Activated T-cell treated with anti-CD3 and anti-CD28 coated beads, Interleukin-2, amount 50 U/mL, for 24 hours (primary cell): ENCODE measurements around the gene INO80E.

Experiments
- DNase-seq: peaks from one replicate; pipeline ENCODE4 v3.0.0-alpha.2; 2020
- H3K27ac Mint-ChIP-seq: 2 replicates; pipeline ENCODE4 v1.8.0; 2020; ENCODE audit warnings: mild to moderate bottlenecking, mixed read lengths
- H3K27me3 Mint-ChIP-seq: 2 replicates; pipeline ENCODE4 v1.8.0; 2020; ENCODE audit warnings: mixed read lengths
- H3K36me3 Mint-ChIP-seq: 2 replicates; pipeline ENCODE4 v1.8.0; 2020; ENCODE audit warnings: low read depth, mixed read lengths
- H3K4me1 Mint-ChIP-seq: 2 replicates; pipeline ENCODE4 v1.8.0; 2020; ENCODE audit warnings: low read depth, mixed read lengths
- H3K4me3 Mint-ChIP-seq: 2 replicates; pipeline ENCODE4 v1.8.0; 2020; ENCODE audit warnings: mild to moderate bottlenecking, moderate library complexity, mixed read lengths
- H3K9me3 Mint-ChIP-seq: 2 replicates; pipeline ENCODE4 v1.8.0; 2020; ENCODE audit warnings: mixed read lengths

The INO80E gene

GRCh38 chr16:29994600-29995323 lies 1.3 kb upstream of the INO80E start:
- peak overlapping the region; percentile 94 for H3K4me3 Mint-ChIP-seq
- H3K27me3 Mint-ChIP-seq, result no peaks in the 10 kb centered on the region

GRCh38 chr16:29995324-29995910 lies 624 bp upstream of the INO80E start, which contains the start of gene HIRIP3:
Gene HIRIP3 (minus strand): TSS chr16:29995617. CDS start chr16:29995605, 12 bp downstream.
- Mint-ChIP-seq H3K9me3 (no peaks in the 10 kb centered on the region), H3K4me1 (peaks cover 45% of the 10 kb centered on the region), H3K27ac (peak within 1 kb of the TSS; percentile 100), H3K27me3 (no peaks in the 10 kb centered on the region), H3K36me3 (peaks cover 92% of the 10 kb centered on the region), H3K4me3 (peak within 1 kb of the TSS; percentile 94)
- peak; percentile 90 for DNase-seq

More at GRCh38 chr16:29994600-29995323, 1.3 kb upstream of the INO80E start:
- Mint-ChIP-seq H3K4me1 (peaks cover 44% of the 10 kb centered on the region), H3K9me3 (no peaks in the 10 kb centered on the region), H3K36me3 (peaks cover 92% of the 10 kb centered on the region), H3K27ac (peak overlapping the region; percentile 100)
- DNase-seq, result no peak

DNA sequence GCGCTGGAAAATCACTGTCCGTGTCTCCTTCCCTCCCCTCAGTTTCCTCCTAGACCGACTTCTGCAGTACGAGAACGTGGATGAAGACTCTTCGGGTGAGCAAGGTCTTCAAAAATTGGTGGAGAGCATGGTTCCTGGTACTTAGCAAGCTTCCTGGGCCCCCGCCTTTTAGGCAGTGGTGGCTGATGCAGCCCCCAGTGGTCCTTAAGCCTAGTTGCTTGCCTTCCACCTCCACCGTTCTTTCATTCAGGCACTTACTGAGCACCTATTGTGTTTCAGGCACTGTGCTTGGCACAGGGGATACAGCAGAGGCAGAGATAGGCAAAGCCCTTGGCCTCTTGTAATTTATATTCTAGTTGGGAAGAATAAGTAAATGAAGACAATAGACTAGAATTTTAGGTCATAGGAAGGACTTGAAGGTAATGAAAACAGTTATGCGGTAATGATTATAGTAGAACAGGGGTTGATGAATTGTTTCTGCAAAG lies 767 bp downstream of the INO80E start:
- no peak for DNase-seq
- Mint-ChIP-seq H3K27ac (peak overlapping the region; percentile 100), H3K27me3 (no peaks in the 10 kb centered on the region), H3K4me1 (peaks cover 45% of the 10 kb centered on the region), H3K9me3 (no peaks in the 10 kb centered on the region), H3K4me3 (peak overlapping the region; percentile 94), H3K36me3 (peaks cover 96% of the 10 kb centered on the region)

- no peak overlapping the region for H3K4me3 Mint-ChIP-seq
- no peaks in the 10 kb centered on the region for H3K9me3 Mint-ChIP-seq
- peak overlapping the region; percentile 66 for H3K27ac Mint-ChIP-seq
- no peak for DNase-seq
- no peaks in the 10 kb centered on the region for H3K27me3 Mint-ChIP-seq
- H3K36me3 Mint-ChIP-seq, result peaks cover 93% of the 10 kb centered on the region
- peaks cover 38% of the 10 kb centered on the region for H3K4me1 Mint-ChIP-seq
Measured at GRCh38 chr16:29999605-30000004, 3.6 kb downstream of the INO80E start.

GRCh38 chr16:30000735-30001631 lies 4.9 kb downstream of the INO80E start:
- H3K4me3 Mint-ChIP-seq, result no peak overlapping the region
- H3K36me3 Mint-ChIP-seq, result peaks cover 88% of the 10 kb centered on the region
- DNase-seq, result no peak
- H3K4me1 Mint-ChIP-seq, result peaks cover 28% of the 10 kb centered on the region
- peak overlapping the region; percentile 50 for H3K27ac Mint-ChIP-seq
- no peaks in the 10 kb centered on the region for H3K9me3 Mint-ChIP-seq
- no peaks in the 10 kb centered on the region for H3K27me3 Mint-ChIP-seq

DNA sequence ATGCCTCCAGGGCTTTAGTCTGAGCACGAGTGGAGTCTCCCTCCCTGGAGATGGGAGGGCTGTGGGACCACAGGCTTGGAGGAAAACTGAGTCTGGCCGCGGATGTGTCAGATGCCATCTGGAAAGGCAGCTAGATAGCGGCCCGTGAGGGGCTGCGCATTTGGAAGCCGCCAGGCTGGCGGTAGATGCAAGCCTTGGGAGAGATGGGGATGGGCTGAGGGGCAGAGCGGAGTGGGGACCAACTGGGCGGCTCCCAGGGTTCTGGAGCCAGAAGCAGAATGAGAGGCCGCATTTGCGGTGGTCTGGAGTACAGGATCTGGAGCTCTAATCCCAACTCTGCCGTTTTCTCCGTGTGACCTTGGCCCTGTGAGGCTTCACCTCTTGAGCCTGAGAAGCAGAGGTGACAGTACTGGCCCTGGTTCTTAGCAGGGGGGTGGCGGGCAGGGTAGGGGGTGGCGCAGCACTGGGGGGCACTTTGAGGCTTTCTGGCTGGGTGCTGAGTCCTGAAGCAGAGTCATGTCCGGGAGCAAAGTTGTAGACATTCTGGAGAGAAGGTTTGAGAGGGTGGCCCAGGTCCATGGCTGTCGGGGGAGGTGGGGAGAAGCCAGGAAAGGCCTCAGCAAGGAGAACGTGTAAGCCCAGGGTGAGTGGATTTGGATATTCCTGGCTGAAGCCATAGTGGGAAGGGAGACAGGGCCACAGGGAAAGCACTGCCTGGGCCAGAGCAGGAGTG lies 6.7 kb downstream of the INO80E start:
- peaks cover 76% of the 10 kb centered on the region for H3K36me3 Mint-ChIP-seq
- H3K9me3 Mint-ChIP-seq, result no peaks in the 10 kb centered on the region
- peaks cover 20% of the 10 kb centered on the region for H3K4me1 Mint-ChIP-seq
- no peaks in the 10 kb centered on the region for H3K27me3 Mint-ChIP-seq
- H3K27ac Mint-ChIP-seq, result peak overlapping the region; percentile 39
- DNase-seq, result no peak
- H3K4me3 Mint-ChIP-seq, result no peak overlapping the region

DNA sequence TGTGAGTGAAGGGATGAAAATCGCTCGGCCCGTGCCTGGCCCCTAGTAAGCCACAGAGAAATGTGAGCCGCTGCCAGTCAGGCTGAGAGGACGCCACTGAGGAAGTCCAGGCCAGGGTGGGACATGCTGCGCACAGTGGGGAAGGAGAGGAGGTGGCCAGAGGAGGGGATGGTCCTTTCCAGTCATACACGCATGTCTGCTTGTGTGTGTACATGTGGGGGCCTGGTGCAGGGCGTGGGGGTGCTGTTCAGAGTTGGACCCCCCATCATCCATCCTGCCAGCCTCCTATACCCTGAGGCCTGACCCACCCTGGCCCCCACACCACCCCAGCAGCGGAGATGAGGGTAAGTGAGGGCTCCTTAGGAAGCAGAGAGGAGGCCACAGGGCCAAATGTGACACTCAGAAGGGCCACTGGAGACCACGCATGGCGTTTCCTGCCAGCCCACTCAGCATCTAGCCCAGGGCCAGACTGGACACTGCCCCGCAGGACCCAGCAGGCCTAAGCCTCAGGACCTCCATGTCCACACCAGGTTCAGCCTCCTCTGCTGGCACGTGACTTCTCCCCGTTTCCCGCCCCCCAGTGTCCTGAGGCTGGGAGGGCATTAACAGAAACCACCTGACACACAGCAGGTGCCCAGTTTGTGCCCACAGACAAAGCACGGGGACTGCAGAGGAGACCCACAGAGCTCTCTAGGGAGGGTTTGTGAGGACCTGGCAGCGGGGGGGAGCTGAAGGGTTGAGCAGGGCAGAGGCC lies 7.8 kb downstream of the INO80E start:
- Mint-ChIP-seq H3K27me3 (peaks cover 7% of the 10 kb centered on the region), H3K4me3 (no peak overlapping the region), H3K4me1 (peaks cover 13% of the 10 kb centered on the region), H3K27ac (no peak overlapping the region), H3K9me3 (no peaks in the 10 kb centered on the region), H3K36me3 (peaks cover 66% of the 10 kb centered on the region)
- no peak for DNase-seq

DNA sequence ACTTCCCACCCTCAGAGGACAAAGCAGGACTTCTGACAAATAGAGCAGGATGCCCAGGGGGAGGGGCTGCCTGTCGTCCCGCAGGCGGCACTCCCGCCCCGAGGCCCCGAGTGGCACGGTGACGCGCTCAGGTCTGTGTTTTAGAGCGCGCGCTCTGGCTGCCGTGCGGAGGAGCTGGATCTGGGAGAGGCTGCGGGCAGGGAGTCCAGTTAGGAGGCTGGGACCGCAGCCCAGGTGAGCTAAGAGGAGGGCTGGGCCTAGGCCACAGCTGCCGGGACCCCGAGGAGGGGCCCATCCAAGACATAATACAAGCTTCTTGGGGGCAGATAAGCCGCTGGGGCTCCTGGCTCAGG lies 8.4 kb downstream of the INO80E start:
- peaks cover 10% of the 10 kb centered on the region for H3K4me1 Mint-ChIP-seq
- H3K4me3 Mint-ChIP-seq, result no peak overlapping the region
- H3K27me3 Mint-ChIP-seq, result peaks cover 11% of the 10 kb centered on the region
- no peaks in the 10 kb centered on the region for H3K9me3 Mint-ChIP-seq
- peaks cover 60% of the 10 kb centered on the region for H3K36me3 Mint-ChIP-seq
- no peak for DNase-seq
- H3K27ac Mint-ChIP-seq, result no peak overlapping the region

GRCh38 chr16:30004811-30005242 lies 8.8 kb downstream of the INO80E start:
- Mint-ChIP-seq H3K27me3 (peaks cover 15% of the 10 kb centered on the region), H3K27ac (no peak overlapping the region), H3K4me3 (no peak overlapping the region), H3K36me3 (peaks cover 56% of the 10 kb centered on the region), H3K9me3 (no peaks in the 10 kb centered on the region), H3K4me1 (peaks cover 6% of the 10 kb centered on the region)
- no peak for DNase-seq

GRCh38 chr16:30005341-30006094 lies 9.5 kb downstream of the INO80E start:
- Mint-ChIP-seq H3K36me3 (peaks cover 49% of the 10 kb centered on the region), H3K4me3 (no peak overlapping the region), H3K27ac (peak overlapping the region; percentile 8)

GRCh38 chr16:30006095-30006473 lies 10.0 kb downstream of the INO80E start:
- Mint-ChIP-seq H3K4me1 (peaks cover 12% of the 10 kb centered on the region), H3K27me3 (peaks cover 22% of the 10 kb centered on the region), H3K27ac (no peak overlapping the region), H3K36me3 (peaks cover 46% of the 10 kb centered on the region), H3K9me3 (no peaks in the 10 kb centered on the region), H3K4me3 (no peak overlapping the region)
- DNase-seq, result no peak

More at GRCh38 chr16:30005341-30006094, 9.5 kb downstream of the INO80E start:
- DNase-seq, result peak; percentile 50
- Mint-ChIP-seq H3K4me1 (peaks cover 11% of the 10 kb centered on the region), H3K9me3 (no peaks in the 10 kb centered on the region), H3K27me3 (peaks cover 21% of the 10 kb centered on the region)

- peaks cover 26% of the 10 kb centered on the region for H3K27me3 Mint-ChIP-seq
Measured at GRCh38 chr16:30006659-30007377, 10.8 kb downstream of the INO80E start.

More at GRCh38 chr16:30006659-30007377, 10.8 kb downstream of the INO80E start:
- no peak for DNase-seq
- Mint-ChIP-seq H3K27ac (no peak overlapping the region), H3K36me3 (peaks cover 38% of the 10 kb centered on the region), H3K9me3 (no peaks in the 10 kb centered on the region), H3K4me1 (peaks cover 13% of the 10 kb centered on the region), H3K4me3 (no peak overlapping the region)
